ENCODE data around the gene FHOD1. TPM values are rescaled to one million over a fixed set of nuclear protein-coding genes. Genes with fewer than 3 reads are reported as not detected.

Gene FHOD1
- total RNA-seq, 3 donors from 2014 or later = 30.7 to 36.5 (median 34.1) TPM

DNA sequence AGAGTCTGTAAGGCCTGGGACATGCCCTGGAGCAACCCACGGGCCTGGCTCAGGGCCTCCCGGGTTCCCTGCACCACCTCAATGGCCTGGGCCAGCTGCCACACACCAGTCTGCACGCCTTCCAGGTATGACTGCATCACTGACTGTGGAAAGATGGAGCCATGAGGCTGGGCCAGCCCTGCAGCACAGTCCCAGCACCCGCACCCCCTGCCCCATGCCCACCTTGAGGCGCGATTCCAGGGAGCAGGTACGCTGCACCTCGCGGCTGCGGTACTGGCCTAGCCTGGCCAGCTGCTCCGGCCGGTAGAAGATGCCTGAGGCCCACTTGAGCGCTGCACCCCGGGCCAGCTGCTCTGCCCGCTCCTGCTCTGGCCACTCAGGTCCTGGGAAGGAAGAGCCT lies 58.5 kb downstream of the FHOD1 start:
- DNase-seq (no peak), ATAC-seq (no peak)
- Histone ChIP-seq H3K9me3 (no peaks in the 10 kb centered on the region), H3K36me3 (ENCODE audit: low read depth) (no peaks in the 10 kb centered on the region), H3K4me3 (no peak overlapping the region), H3K4me1 (ENCODE audit: low read depth) (peaks cover 34% of the 10 kb centered on the region)
- intact Hi-C loops (cut with DNase I, micrococcal nuclease) = loop anchor here in 1 of 2 donors (10.0 kb wide), 1 partner anchor 214 kb away; no protein-coding TSS in a partner anchor
- TF ChIP-seq, protein P1, sequence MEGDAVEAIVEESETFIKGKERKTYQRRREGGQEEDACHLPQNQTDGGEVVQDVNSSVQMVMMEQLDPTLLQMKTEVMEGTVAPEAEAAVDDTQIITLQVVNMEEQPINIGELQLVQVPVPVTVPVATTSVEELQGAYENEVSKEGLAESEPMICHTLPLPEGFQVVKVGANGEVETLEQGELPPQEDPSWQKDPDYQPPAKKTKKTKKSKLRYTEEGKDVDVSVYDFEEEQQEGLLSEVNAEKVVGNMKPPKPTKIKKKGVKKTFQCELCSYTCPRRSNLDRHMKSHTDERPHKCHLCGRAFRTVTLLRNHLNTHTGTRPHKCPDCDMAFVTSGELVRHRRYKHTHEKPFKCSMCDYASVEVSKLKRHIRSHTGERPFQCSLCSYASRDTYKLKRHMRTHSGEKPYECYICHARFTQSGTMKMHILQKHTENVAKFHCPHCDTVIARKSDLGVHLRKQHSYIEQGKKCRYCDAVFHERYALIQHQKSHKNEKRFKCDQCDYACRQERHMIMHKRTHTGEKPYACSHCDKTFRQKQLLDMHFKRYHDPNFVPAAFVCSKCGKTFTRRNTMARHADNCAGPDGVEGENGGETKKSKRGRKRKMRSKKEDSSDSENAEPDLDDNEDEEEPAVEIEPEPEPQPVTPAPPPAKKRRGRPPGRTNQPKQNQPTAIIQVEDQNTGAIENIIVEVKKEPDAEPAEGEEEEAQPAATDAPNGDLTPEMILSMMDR (IDR thresholded peaks at IDR 0.05) = no peak

- no peak for DNase-seq
- H3K4me3 ChIP-seq = no peak overlapping the region
- TF ChIP-seq, protein P1 (IDR thresholded peaks at IDR 0.05) = no peak
- no peaks in the 10 kb centered on the region for H3K36me3 ChIP-seq (ENCODE audit: low read depth)
- no peak for ATAC-seq
- intact Hi-C loops (cut with DNase I, micrococcal nuclease) = loop anchor here in 1 of 2 donors (10.0 kb wide), 1 partner anchor 214 kb away; no protein-coding TSS in a partner anchor
- no peaks in the 10 kb centered on the region for H3K9me3 ChIP-seq
- peaks cover 33% of the 10 kb centered on the region for H3K4me1 ChIP-seq (ENCODE audit: low read depth)
Measured at GRCh38 chr16:67188323-67188722, 59.0 kb downstream of the FHOD1 start.

GRCh38 chr16:67187175-67187890 lies 59.9 kb downstream of the FHOD1 start:
- TF ChIP-seq, protein P1 (IDR thresholded peaks at IDR 0.05) = no peak
- no peak for DNase-seq
- intact Hi-C loops (cut with DNase I, micrococcal nuclease) = loop anchor here in 1 of 2 donors (10.0 kb wide), 1 partner anchor 213 kb away; no protein-coding TSS in a partner anchor
- Histone ChIP-seq H3K4me1 (ENCODE audit: low read depth) (peaks cover 28% of the 10 kb centered on the region), H3K4me3 (no peak overlapping the region), H3K9me3 (no peaks in the 10 kb centered on the region), H3K36me3 (ENCODE audit: low read depth) (no peaks in the 10 kb centered on the region)
- no peak for ATAC-seq

GRCh38 chr16:67186550-67186950 lies 60.7 kb downstream of the FHOD1 start:
- Histone ChIP-seq H3K4me3 (no peak overlapping the region), H3K36me3 (ENCODE audit: low read depth) (no peaks in the 10 kb centered on the region), H3K9me3 (no peaks in the 10 kb centered on the region), H3K4me1 (ENCODE audit: low read depth) (peaks cover 25% of the 10 kb centered on the region)
- DNase-seq (no peak), ATAC-seq (no peak)
- TF ChIP-seq, protein P1 (IDR thresholded peaks at IDR 0.05) = no peak
- intact Hi-C loops (cut with DNase I, micrococcal nuclease) = loop anchor here in 1 of 2 donors (10.0 kb wide), 1 partner anchor 212 kb away; no protein-coding TSS in a partner anchor

DNA sequence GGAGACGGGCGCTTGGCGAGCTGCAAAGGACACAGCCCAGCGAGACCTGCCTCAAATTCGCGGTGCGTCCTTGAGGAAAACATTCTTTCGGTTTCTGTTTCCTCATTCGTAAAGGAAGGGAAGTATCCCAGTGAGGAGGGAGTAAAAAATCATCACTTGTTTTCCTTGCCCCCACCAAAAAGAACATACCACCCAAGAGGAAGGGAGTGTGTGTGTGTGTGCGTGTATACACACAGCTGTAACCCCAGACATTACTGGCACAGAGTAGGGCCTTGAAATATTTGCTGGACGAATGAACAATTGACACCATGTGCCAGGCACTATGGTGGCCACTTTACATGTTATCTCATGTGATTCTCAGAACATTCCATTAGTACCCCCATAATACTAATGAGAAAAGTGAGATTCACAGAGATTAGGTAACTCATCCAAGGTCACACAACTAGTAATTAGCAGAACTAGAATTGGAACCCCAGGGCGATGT lies 61.6 kb downstream of the FHOD1 start:
- Histone ChIP-seq H3K36me3 (ENCODE audit: low read depth) (no peaks in the 10 kb centered on the region), H3K9me3 (no peaks in the 10 kb centered on the region), H3K4me1 (ENCODE audit: low read depth) (peaks cover 22% of the 10 kb centered on the region), H3K4me3 (no peak overlapping the region)
- DNase-seq (no peak), ATAC-seq (no peak)
- TF ChIP-seq, protein P1 (IDR thresholded peaks at IDR 0.05) = no peak
- intact Hi-C loops (cut with DNase I, micrococcal nuclease) = loop anchor here in 1 of 2 donors (10.0 kb wide), 1 partner anchor 211 kb away; no protein-coding TSS in a partner anchor

Measured in mucosa of descending colon (tissue), 3 donors.